Stimulated activated CD8-positive, alpha-beta memory T cell treated with anti-CD3 and anti-CD28 coated beads, Interleukin-15, amount 100 ng/mL, for 24 hours (primary cell): ENCODE measurements around the gene TMEM266.
"Not testable (repeated sequence)": the region's sequence is repeated elsewhere in the genome, so short reads cannot be mapped to it uniquely, and the experiment has no call there.

ENCODE experiments used
- DNase-seq: peaks from one replicate; pipeline ENCODE4 v3.0.0-alpha.2; 2020; ENCODE audit warnings: low read depth

TMEM266 gene

DNA sequence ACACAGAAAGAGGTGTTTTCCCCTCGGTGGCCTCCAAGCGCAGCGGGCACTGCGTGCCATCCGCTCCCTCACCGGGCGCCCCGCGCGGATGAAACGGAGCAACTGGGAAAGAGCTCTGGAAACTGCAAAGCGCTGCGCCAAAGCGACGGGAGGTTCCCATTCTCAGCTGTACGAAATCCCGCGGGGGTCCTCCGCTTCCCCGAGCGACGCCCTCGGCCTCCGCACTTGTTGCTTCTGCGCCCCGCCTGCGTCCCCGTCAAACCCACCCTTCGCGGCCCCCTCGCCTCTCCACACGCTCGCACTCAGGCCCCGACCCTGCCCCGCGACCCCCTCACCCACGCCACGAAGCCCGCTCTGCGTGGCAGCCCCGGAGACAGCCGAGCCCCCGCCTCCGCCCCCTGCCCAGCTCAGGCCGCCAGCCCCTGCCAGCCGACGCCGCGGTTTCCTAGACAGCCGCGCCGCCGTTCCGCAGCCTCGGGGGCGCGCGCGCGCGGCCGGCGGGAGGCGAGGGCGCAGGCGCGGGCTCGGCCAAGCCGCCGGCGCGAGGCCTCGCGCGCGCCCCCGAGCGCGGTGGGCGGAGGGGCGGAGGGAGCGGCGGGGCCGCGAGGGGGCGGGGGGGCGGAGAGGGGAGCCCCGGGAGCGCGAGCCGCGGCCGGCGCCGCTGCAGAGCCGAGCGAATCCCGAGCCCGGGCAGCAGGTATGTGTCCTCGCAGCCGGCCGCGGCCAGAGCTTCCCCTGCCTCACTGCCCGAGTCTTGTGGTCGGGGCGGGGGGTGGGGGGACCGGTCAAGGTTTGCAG, at the start of gene TMEM266:
Gene TMEM266 (plus strand): TSS at position 666 of the 798 bp plus-strand sequence. CDS start 74,279 bp downstream, outside the sequence.
- no peak for DNase-seq

DNA sequence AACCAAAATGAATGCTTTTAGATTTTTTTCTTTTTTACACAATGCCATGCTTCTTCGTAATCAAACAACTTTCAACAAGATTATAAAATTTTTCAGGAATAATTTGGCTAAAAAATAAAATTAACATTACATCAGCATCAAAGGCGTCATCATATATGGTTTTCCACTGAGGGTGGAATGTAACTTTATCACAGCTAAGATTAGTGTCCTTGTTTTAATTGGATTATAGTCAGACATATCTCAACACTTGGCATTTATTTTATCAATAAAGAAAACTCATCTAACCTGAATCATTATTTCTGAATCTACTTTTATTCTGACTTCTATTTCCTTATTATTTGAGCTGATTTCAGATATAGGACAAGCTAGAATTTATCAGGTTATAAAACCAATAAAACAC, 49.2 kb upstream of the TMEM266 start:
- no peak for DNase-seq

DNA sequence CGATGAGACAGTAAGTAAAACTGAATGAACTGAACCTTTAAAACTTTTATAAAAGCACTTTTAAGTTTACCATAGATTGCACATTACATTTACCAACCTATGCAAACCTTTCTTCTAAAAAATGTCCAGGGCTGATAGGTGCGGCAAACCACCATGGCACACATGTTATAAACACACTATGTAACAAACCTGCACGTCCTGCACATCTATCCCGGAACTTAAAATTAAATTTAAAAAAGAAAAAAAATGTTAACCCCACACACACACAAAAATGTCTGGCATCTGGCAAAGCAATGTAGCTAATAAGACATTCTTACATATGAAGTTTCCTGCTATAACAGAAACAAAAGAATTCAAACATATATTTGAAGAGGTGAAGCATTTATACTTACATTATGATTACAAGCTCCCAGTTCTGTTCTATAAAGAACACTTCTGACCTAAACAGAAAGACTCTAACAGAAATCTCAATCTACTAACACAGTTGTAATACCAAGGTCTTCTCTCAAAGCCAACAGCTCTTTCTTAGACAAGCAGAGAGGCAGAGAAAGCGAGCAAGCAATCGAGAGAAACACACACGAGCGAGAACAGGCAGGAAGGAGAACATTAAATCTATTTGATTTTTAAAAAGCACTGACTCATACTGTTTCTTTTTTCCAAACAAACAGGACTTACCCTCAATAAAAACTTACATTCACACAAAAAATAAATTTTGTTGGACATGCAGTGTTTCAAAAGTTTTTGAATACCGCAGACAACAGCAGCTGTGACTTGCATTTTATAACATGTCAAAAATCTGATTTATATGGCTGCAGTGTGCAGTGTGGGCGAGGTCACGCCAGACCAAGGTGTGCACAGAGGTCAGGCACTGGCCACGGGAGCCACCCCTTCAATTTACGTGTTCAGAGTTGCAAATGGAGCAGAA, 47.9 kb upstream of the TMEM266 start, which contains the start of gene NRG4:
Gene NRG4 (minus strand): TSS at position 798 of the 925 bp plus-strand sequence. CDS start 1,194 bp downstream, outside the sequence.
- DNase-seq = no peak

GRCh38 chr15:76013470-76013869, 46.3 kb upstream of the TMEM266 start:
- not testable (repeated sequence) for DNase-seq

GRCh38 chr15:76024021-76024768, 35.6 kb upstream of the TMEM266 start:
- no peak for DNase-seq

DNA sequence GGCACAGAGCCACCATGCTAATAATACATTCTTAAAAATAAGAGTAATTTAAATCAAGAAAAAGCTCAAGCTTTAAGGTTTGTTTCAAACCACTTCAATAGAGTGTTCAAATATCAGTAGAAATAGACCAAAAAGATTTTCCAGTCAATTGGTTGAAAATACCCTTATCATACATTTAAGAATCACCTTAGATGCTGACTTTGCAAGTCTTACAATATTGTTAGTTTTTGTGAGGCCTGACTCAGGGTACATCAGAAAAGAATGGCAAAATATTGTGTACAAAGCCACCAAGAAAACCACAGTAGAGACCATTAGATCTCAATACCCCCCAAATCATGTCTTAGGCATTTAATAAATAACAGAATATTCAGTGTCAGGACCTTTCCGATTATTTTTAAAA, 27.7 kb upstream of the TMEM266 start:
- DNase-seq = no peak

- no peak for DNase-seq
These were observed 26.3 kb upstream of the TMEM266 start for GRCh38 chr15:76033438-76033837.

DNA sequence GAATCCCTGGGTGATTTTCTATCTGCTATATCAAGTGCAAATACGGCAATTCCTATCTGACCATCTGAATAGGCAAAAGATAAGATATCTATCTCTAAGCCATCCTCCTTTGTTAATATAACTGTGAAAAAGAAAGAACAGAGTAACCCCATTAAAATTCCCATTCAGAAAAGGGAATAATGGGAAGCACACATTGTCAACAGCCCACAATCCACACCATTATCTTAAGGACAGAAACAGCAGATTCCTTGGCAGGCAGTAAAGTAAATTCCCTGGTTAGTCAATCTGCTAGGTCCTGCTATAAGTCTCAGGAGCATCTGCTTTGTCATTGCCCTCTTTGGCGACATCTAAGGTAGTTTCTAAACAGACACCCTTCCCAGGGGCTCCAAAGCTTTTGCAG, 25.7 kb upstream of the TMEM266 start:
- DNase-seq = no peak

DNA sequence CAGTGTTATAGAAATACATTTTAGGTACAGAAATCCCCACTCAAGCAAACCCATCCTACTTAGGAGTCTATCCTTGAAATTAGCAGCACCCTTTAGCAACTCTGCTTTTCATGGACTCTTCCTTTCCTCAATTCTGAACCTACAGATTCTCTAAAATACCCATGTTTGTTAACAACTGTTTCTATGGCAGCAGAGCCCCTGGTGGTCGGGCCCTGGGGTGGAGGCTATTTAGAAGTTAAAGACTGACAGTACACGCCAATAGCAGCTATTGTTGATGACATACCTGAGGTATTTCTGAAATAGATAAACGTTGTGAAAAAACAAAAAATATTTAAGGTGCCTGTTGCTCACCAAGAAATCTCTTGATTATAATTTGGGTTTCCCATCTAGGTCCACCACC, 24.2 kb upstream of the TMEM266 start:
- no peak for DNase-seq

GRCh38 chr15:76038512-76038911, 21.3 kb upstream of the TMEM266 start:
- DNase-seq = no peak

GRCh38 chr15:76054201-76054600, 5.6 kb upstream of the TMEM266 start:
- not testable (repeated sequence) for DNase-seq

GRCh38 chr15:76056931-76057330, 2.9 kb upstream of the TMEM266 start:
- no peak for DNase-seq

DNA sequence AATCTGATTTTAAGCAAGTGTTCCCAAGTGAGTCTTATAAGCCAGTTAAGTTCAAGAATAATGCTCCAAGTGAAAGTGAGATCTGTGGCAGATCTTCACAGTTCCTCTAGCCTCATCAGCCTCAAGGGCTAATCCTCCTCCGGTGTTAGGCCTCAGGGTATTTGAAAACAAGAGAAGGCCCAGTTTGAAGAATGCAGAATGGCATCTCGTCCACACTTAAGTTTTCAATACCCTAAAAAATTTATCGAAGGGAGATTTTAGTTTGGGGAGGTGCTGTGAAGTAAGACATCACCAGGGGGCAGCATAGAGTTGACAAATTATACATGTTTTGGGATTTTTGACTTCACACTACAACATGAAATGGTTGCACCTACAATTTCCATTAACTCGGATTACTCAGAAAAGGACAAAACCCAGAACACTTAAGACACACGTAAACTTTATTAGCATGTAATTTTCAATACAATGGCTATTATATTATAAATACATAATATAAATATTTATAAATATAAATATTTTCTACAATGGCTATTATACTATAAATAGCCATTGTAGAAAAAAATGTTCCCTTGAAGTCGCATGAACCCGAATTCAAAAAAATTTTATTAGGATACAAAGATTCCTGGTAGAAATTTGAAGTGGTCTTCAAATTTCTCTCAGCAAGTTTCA, 2.3 kb upstream of the TMEM266 start:
- DNase-seq = no peak

DNA sequence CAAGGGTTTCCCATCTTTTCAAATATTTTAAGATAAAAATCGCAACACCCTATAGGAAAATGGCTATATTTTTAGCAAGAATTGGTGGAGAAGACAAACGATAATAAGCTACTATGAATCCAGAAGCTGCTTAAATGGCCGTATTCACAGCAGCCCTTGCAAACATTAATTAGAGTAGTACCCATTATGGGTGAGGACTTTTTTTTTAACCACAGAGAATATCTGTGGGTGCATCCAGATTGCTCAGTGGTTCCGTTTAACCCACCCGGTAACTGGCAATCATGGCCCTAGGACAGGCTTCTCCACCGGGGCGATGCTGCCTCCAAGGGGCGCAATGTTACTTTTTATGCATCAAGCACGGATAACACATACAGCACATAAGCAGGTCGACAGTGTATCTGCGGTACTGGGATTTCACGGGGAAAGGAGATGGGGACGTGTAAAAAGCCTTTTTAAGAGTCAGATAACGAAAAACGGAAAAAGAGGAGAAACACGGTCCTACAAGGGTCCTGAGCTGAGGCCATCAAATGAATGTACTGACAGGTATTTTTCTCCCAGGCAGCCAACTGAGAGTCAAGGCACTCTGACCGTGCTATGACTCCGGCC, 968 bp upstream of the TMEM266 start:
- no peak for DNase-seq

DNA sequence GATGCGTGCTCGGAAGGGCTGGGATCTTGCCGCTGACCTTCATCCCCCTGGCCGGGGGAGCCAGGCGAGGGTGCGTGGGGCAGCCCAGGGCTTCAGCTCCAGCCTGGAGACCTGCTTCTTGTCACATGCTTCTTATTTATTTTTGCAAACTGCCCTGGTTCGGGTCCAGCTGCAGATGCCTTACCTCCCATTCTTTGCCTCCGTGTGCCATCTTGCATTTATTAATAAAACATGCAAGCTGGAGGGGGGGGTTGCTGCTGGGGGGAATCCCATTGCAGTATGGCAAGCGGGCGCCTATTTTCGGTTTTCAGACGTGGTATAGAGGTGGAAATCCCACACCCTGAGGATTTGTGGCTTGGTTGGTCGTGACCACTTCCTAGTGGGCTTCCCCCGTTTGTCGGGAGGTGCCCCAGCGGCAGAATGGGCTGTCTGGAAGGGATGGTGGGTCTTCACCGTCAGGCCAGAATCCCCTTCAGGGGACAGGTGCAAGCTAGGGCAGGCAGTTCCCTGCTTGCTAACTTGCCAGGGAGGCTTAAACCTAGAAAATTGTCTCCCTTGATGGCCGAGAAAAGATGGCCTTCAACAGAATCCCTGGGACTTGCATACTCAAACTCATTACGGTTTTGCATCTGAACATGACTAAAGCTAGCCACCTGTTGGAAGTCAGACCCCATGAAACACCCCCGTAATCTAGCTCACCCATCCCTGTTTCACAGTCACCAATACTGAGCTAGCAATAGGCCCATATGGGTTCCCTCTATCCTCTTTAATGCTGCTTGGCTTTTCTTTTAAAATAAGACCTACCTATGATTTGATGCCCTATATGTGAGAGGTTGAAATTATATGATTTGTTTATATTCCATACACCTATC, 569 bp downstream of the TMEM266 start:
- DNase-seq = peak; percentile 6

- no peak for DNase-seq
These were observed 1.9 kb downstream of the TMEM266 start for GRCh38 chr15:76061700-76062099.

- DNase-seq = no peak
These were observed 2.5 kb downstream of the TMEM266 start for GRCh38 chr15:76062286-76062685.

- no peak for DNase-seq
These were observed 4.6 kb downstream of the TMEM266 start for GRCh38 chr15:76064375-76064774.

GRCh38 chr15:76065245-76065644, 5.5 kb downstream of the TMEM266 start:
- DNase-seq = no peak

DNA sequence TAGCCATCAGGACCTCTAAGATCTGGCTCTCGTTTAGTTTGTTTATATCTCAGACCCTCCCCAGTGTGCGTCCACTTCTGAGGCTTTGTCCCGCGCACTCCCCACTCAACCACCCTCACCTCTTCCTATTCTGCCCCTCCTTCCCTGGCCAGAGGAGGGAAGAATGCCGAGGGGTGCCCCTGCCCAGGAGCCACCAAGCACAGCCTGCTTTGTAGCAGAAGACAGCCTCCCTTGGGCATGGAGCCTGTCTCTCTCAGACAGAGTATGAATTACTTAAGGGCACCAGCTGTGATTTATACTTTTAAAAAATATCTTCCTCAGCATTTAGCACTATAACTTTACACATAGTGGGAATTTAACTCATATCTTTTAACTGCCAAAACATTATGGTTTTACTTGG, 6.0 kb downstream of the TMEM266 start:
- DNase-seq = no peak
